Uterus (tissue), 2 donors: ENCODE data around the gene CFAP70.

Source experiments
- CTCF ChIP-seq, 4 experiments: fragments of 200-600 bp in 2 of 4; fragments of 450-650 bp in 2 of 4; sonication (generic) in 2 of 4; IDR thresholded peaks; one replicate each; pipeline ENCODE4 v1.5.1; 2016 to 2019; ENCODE audit warnings: antibody characterized with exemption in 4 of 4, mild to moderate bottlenecking in 2 of 4, moderate library complexity in 1 of 4
- POLR2A ChIP-seq, 2 donors: fragments of 450-650 bp; IDR thresholded peaks; one replicate each; pipeline ENCODE4 v1.6.1; 2016; ENCODE audit warnings: antibody characterized with exemption in 2 of 2, mild to moderate bottlenecking in 1 of 2, moderate library complexity in 1 of 2

DNA sequence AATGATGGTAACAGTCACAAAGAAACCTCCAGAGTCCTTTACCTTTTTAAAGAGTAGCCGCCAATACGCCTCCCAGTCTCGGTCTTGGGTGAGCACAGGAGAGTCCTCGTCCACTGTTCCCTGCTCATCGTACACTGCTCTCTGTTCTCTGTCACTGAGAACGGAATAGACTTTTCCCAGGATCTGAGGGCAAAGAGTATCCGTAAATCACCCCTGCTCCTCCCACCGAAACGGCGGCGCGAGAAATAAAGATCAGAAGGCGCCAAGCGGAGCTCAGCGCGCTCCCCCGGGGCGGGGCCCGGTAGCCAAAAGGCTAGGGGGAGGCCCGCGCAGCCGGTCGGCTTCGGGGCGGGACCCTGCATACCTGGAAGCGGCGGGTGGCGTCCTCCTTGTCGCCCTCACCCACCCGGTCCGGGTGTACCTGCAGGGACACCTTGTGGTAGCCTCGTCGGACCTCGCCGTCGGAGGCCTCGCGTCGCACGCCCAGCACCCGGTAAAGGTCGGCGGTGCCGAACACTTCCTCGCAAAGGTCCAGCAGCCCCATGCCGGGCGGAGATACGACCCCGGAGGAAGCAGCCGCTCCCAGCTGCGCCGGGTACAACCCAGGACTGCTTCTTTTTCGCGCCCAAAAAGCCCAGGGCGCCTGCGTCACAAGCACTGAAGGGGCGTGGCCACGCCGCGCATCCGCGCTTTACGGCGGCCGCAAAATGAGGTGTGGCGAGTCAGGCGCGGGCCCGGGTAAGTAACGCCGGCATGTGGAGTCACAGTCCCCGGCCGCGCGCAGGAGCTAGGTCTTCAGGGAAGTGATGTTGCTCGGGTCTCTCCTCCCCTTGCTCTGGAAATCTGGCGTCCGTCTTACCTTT, 111.8 kb downstream of the CFAP70 start, which contains the start of gene DNAJC9:
- TF ChIP-seq CTCF (IDR thresholded peaks at IDR 0.05): peak in 2 of 4 experiments; percentile 7 to 13
- peak; percentile 44 to 72 for TF ChIP-seq POLR2A (IDR thresholded peaks at IDR 0.05)
